H4 (cell line): ENCODE data around the gene ZCWPW2. TPM values are rescaled to one million over a fixed set of nuclear protein-coding genes. Genes with fewer than 3 reads are reported as not detected.

Experiments
- DNase-seq: peaks from one replicate; pipeline ENCODE4 v3.0.0-alpha.2; 2015; ENCODE audit warnings: low spot score
- total RNA-seq: library from RNA; depleted of rRNA; stranded (reverse); fragments of >200 nt; shearing (Covaris generic); gene quantifications from 2 replicates; pipeline ENCODE4 v1.2.3, GENCODE V29; 2014; rRNA removed

ZCWPW2 gene
- total RNA-seq, 1 experiment from 2014 or later, result 0.37 TPM

DNA sequence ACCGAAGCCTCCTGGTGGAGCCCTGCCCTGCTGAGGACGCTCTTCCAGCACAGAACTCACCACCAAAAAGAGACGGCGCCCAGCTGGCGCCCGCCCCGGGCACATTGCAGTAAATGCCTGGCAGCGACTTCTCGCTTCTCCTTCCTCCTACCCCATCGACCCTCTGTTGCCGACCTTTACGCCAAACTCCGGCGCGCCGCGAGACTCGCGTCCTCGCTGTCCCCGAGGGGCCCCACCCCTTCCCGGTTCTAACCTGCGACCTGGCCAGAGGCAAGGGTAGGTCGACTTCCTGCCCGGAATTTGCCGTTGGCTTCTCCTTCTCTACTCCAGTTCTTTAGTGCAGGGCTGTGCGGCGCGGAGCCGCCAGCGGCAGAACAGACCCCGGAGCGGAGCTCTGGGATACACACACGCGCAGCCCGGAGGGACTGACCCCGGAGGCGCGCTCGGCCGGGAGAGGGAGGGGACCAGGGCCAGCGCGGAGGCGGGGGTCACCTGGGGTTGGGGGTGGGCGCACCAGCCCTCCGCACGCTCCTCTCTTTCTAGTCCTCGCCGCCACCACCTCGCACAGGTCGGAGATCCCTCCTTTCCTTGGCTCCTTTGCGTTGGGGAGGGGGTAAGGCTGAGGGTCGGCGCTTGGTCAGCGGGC is 226.7 kb downstream of the ZCWPW2 start:
- DNase-seq, result no peak

Other genes with a start within 250 kb of the ZCWPW2 start
- 11.7 and 13.7 TPM in 2 replicates for gene CMC1, start 107.1 kb upstream of the ZCWPW2 start, total RNA-seq
- gene AZI2, start 103 bp downstream of the ZCWPW2 start, total RNA-seq, result 37.2 and 43.5 TPM in 2 replicates